Measurements from ENCODE around the gene PLEKHA5. TPM values are rescaled to one million over a fixed set of nuclear protein-coding genes. Genes with fewer than 3 reads are reported as not detected.

The PLEKHA5 gene
- total and polyA plus RNA-seq, 3 donors from 2014 or later = 22.4 to 37.5 (median 34.8) TPM

DNA sequence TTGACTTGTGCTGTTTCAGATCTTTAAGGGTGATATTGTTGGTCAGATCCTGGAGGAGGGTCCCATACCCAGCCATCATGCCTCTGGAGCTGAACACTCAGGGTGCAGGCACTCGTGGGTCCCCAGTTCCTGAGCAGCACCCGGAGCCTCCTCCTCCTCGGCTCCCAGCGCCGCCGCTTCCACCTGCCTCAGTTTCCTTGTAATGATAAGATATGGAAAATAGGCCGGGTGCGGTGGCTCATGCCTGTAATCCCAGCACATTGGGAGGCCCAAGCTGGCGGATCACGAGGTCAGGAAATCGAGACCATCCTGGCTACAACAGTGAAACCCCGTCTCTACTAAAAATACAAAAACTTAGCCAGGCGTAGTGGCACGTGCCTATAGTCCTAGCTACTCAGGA is 289.6 kb downstream of the PLEKHA5 start:
- Histone ChIP-seq H3K27ac (no peak overlapping the region), H3K9me3 (no peaks in the 10 kb centered on the region), H3K36me3 (ENCODE audit: low read depth, missing control alignments) (no peaks in the 10 kb centered on the region), H3K27me3 (no peaks in the 10 kb centered on the region), H3K4me1 (no peaks in the 10 kb centered on the region), H3K4me3 (no peak overlapping the region)
- DNase-seq = no peak
- no peak for TF ChIP-seq CTCF (IDR thresholded peaks at IDR 0.05)
- TF ChIP-seq POLR2A (IDR thresholded peaks at IDR 0.05) = no peak
- WGBS, 2 donors = 89 to 96% methylated on average over 14 of the region's 14 CpGs
- intact Hi-C loops (cut with DNase I; ENCODE audit: low total_unique reads) = no loop called here

DNA sequence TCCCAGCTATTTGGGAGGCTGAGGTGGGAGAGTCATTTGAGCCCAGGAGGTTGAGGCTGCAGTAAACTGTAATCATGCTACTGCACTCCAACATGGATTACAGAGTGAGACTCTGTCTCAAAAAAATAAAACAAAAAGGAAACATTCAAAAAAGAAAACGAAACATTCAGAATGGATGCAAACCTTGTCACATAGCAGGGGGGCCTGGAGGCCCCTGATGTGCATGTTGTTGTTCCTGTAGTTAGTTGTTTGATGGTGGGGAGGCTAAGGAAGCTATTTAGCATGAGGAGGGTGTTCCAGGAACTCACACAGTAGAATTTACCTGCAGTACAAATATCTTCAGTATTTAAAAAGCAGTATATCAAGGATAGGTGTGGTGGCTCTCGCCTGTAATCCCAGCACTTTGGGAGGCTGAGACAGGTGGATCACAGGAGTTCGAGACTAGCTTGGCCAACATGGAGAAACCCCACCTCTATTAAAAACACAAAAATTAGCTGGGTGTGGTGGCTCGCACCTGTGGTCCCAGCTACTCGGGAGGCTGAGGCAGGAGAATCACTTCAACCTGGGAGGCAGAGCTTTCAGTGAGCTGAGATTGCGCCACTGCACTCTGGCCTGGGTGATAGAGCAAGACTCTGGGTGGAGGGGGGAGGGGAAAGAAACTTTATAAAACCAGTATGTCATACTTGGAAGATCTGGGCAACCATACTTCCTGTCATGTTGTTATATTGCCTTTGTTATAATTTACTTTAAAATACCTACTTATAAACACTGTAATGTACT is 292.2 kb downstream of the PLEKHA5 start:
- Histone ChIP-seq H3K9me3 (no peaks in the 10 kb centered on the region), H3K27me3 (no peaks in the 10 kb centered on the region), H3K27ac (no peak overlapping the region), H3K4me3 (no peak overlapping the region), H3K4me1 (no peaks in the 10 kb centered on the region), H3K36me3 (ENCODE audit: low read depth, missing control alignments) (no peaks in the 10 kb centered on the region)
- DNase-seq = no peak
- TF ChIP-seq CTCF (IDR thresholded peaks at IDR 0.05) = no peak
- TF ChIP-seq POLR2A (IDR thresholded peaks at IDR 0.05) = no peak
- WGBS, 2 donors = 75 to 86% methylated on average over 6 of the region's 6 CpGs
- intact Hi-C loops (cut with DNase I; ENCODE audit: low total_unique reads) = no loop called here

- Histone ChIP-seq H3K36me3 (ENCODE audit: low read depth, missing control alignments) (no peaks in the 10 kb centered on the region), H3K4me3 (no peak overlapping the region), H3K27ac (no peak overlapping the region), H3K9me3 (no peaks in the 10 kb centered on the region), H3K4me1 (no peaks in the 10 kb centered on the region), H3K27me3 (no peaks in the 10 kb centered on the region)
- intact Hi-C loops (cut with DNase I; ENCODE audit: low total_unique reads) = no loop called here
- WGBS, 2 donors = 90 to 94% methylated on average over 12 of the region's 12 CpGs
- no peak for DNase-seq
- TF ChIP-seq CTCF (IDR thresholded peaks at IDR 0.05) = no peak
- TF ChIP-seq POLR2A (IDR thresholded peaks at IDR 0.05) = no peak
Measured at GRCh38 chr12:19423166-19423930, 293.8 kb downstream of the PLEKHA5 start.

Small RNA genes within 50 kb of the gene (small RNA-seq; reads per million reads assigned to genes)
- gene AC091805.2 = 0 reads per million in 2 donors
- 0 reads per million in 2 donors for gene RN7SL67P

All from testis (tissue), 3 donors.